CD4-positive, CD25-positive, alpha-beta regulatory T cell (primary cell): ENCODE measurements around the gene DVL2. TPM values are rescaled to one million over a fixed set of nuclear protein-coding genes. Genes with fewer than 3 reads are reported as not detected.

Source experiments
- ATAC-seq, 2 donors: fragments of 150-1000 bp; cut with Tn5 transposase; one replicate each; pipeline ENCODE4 v1.10.0; 2021; ENCODE audit warnings: low read depth in 2 of 2, moderate number of reproducible peaks in 2 of 2, moderate library complexity in 1 of 2
- DNase-seq, 3 donors: peaks; one replicate each; pipeline versions ENCODE4 v3.0.0 to v3.0.0-alpha.2; 2012 to 2022; ENCODE audit warnings: mixed read lengths in 1 of 3
- H3K27ac ChIP-seq: one replicate; pipeline ENCODE4 v1.7.0; 2013; ENCODE audit warnings: mild to moderate bottlenecking, low read length; ENCODE audit not compliant: insufficient read depth, poor library complexity, severe bottlenecking
- H3K27me3 ChIP-seq: one replicate; pipeline ENCODE4 v1.7.0; 2013; ENCODE audit warnings: low read length; ENCODE audit not compliant: control insufficient read depth, insufficient read depth
- H3K36me3 ChIP-seq: one replicate; pipeline ENCODE4 v1.7.0; 2013; ENCODE audit warnings: mild to moderate bottlenecking, low read length, moderate library complexity; ENCODE audit not compliant: control insufficient read depth, insufficient read depth
- H3K4me1 ChIP-seq: 2 replicates; pipeline ENCODE4 v1.7.0; 2013; ENCODE audit warnings: mild to moderate bottlenecking, low read length; ENCODE audit not compliant: insufficient read depth, control insufficient read depth, poor library complexity, severe bottlenecking
- H3K4me3 ChIP-seq: one replicate; pipeline ENCODE4 v1.7.0; 2013; ENCODE audit warnings: low read depth, mild to moderate bottlenecking, low read length, moderate library complexity
- H3K9me3 ChIP-seq, 2 experiments: 1 replicate in 1 of 2; 2 replicates in 1 of 2; pipeline ENCODE4 v1.7.0; 2013; ENCODE audit warnings: low read length in 2 of 2, mild to moderate bottlenecking in 1 of 2, moderate library complexity in 1 of 2; ENCODE audit not compliant: control insufficient read depth in 2 of 2
- H3K27ac Mint-ChIP-seq, 3 donors: one replicate each; pipeline ENCODE4 v1.8.0; 2020 to 2022; ENCODE audit warnings: mild to moderate bottlenecking in 3 of 3, mixed read lengths in 3 of 3, moderate library complexity in 2 of 3
- H3K27me3 Mint-ChIP-seq: one replicate; pipeline ENCODE4 v1.8.0; 2022; ENCODE audit warnings: mild to moderate bottlenecking, mixed read lengths
- H3K36me3 Mint-ChIP-seq: one replicate; pipeline ENCODE4 v1.8.0; 2020; ENCODE audit warnings: mixed read lengths
- H3K4me1 Mint-ChIP-seq, 4 donors: one replicate each; pipeline ENCODE4 v1.8.0; 2020 to 2022; ENCODE audit warnings: mixed read lengths in 4 of 4, mild to moderate bottlenecking in 1 of 4
- H3K4me3 Mint-ChIP-seq, 4 donors: one replicate each; pipeline ENCODE4 v1.8.0; 2020 to 2022; ENCODE audit warnings: mild to moderate bottlenecking in 4 of 4, mixed read lengths in 4 of 4, moderate library complexity in 3 of 4
- H3K9me3 Mint-ChIP-seq, 7 donors: one replicate each; pipeline ENCODE4 v1.8.0; 2020 to 2022; ENCODE audit warnings: mixed read lengths in 7 of 7, mild to moderate bottlenecking in 3 of 7, moderate library complexity in 2 of 7
- polyA plus RNA-seq, 4 donors: library from polyadenylated mRNA; unstranded; fragments of 300-500 nt; fragmentation: Illumina TruSeq; gene quantifications; one replicate each; pipeline ENCODE4 v1.2.3, GENCODE V29; 2021
- total RNA-seq: library from RNA; stranded (reverse); gene quantifications from one replicate; pipeline ENCODE4 v1.2.3, GENCODE V29; 2022

Gene DVL2
- total and polyA plus RNA-seq, 5 donors from 2014 or later: 10.5 to 35.8 (median 15.8) TPM

GRCh38 chr17:7191571-7192270, 42.6 kb downstream of the DVL2 start:
- Histone ChIP-seq H3K27me3 (no peaks in the 10 kb centered on the region), H3K9me3 (no peaks in the 10 kb centered on the region), H3K27ac (no peak overlapping the region), H3K4me1 (no peaks in the 10 kb centered on the region), H3K36me3 (no peaks in the 10 kb centered on the region), H3K4me3 (no peak overlapping the region)
- ATAC-seq (no peak), DNase-seq (no peak)
- Mint-ChIP-seq H3K36me3 (peaks cover 11% of the 10 kb centered on the region), H3K4me1 (peaks cover 0 to 2% (median under 1%) of the 10 kb centered on the region in 4 donors), H3K27me3 (peaks cover 1% of the 10 kb centered on the region), H3K9me3 (no peaks in the 10 kb centered on the region), H3K27ac (no peak overlapping the region), H3K4me3 (no peak overlapping the region)

- Mint-ChIP-seq H3K9me3 (no peaks in the 10 kb centered on the region), H3K36me3 (peaks cover 11% of the 10 kb centered on the region), H3K27ac (no peak overlapping the region), H3K4me3 (no peak overlapping the region), H3K27me3 (peaks cover 7% of the 10 kb centered on the region), H3K4me1 (peaks cover 0 to 8% (median 3%) of the 10 kb centered on the region in 4 donors)
- no peak overlapping the region for H3K27ac ChIP-seq
- DNase-seq (no peak), ATAC-seq (no peak)
- no peaks in the 10 kb centered on the region for H3K27me3 ChIP-seq
- H3K4me1 ChIP-seq: no peaks in the 10 kb centered on the region
- no peaks in the 10 kb centered on the region for H3K36me3 ChIP-seq
- H3K4me3 ChIP-seq: no peak overlapping the region
- H3K9me3 ChIP-seq: no peaks in the 10 kb centered on the region
Observed at GRCh38 chr17:7191069-7191468, 43.2 kb downstream of the DVL2 start.

GRCh38 chr17:7190276-7190917, 43.9 kb downstream of the DVL2 start:
- ATAC-seq (no peak), DNase-seq (no peak)
- Mint-ChIP-seq H3K4me3 (no peak overlapping the region), H3K9me3 (no peaks in the 10 kb centered on the region), H3K27me3 (peaks cover 7% of the 10 kb centered on the region), H3K36me3 (peaks cover 10% of the 10 kb centered on the region), H3K27ac (no peak overlapping the region), H3K4me1 (peaks cover 0 to 8% (median 3%) of the 10 kb centered on the region in 4 donors)
- H3K27me3 ChIP-seq: no peaks in the 10 kb centered on the region
- no peak overlapping the region for H3K4me3 ChIP-seq
- H3K9me3 ChIP-seq: no peaks in the 10 kb centered on the region
- no peaks in the 10 kb centered on the region for H3K4me1 ChIP-seq
- no peaks in the 10 kb centered on the region for H3K36me3 ChIP-seq
- no peak overlapping the region for H3K27ac ChIP-seq

GRCh38 chr17:7186241-7186640, 48.1 kb downstream of the DVL2 start:
- H3K4me1 Mint-ChIP-seq: peaks cover 0 to 7% (median 5%) of the 10 kb centered on the region in 4 donors
- Histone ChIP-seq H3K4me3 (no peak overlapping the region), H3K9me3 (no peaks in the 10 kb centered on the region), H3K27ac (no peak overlapping the region), H3K4me1 (no peaks in the 10 kb centered on the region), H3K36me3 (no peaks in the 10 kb centered on the region), H3K27me3 (no peaks in the 10 kb centered on the region)
- no peak overlapping the region for H3K4me3 Mint-ChIP-seq
- DNase-seq: peak in 1 of 3 donors; percentile 28
- ATAC-seq: no peak
- H3K9me3 Mint-ChIP-seq: no peaks in the 10 kb centered on the region
- H3K27me3 Mint-ChIP-seq: peaks cover 7% of the 10 kb centered on the region
- peak overlapping the region in 2 of 3 donors; percentile 6 for H3K27ac Mint-ChIP-seq
- no peaks in the 10 kb centered on the region for H3K36me3 Mint-ChIP-seq

- H3K27ac ChIP-seq: no peak overlapping the region
- Mint-ChIP-seq H3K9me3 (no peaks in the 10 kb centered on the region), H3K36me3 (no peaks in the 10 kb centered on the region), H3K4me3 (no peak overlapping the region), H3K4me1 (peaks cover 0 to 7% (median 5%) of the 10 kb centered on the region in 4 donors), H3K27me3 (peaks cover 7% of the 10 kb centered on the region), H3K27ac (no peak overlapping the region)
- no peaks in the 10 kb centered on the region for H3K4me1 ChIP-seq
- H3K4me3 ChIP-seq: no peak overlapping the region
- ATAC-seq (no peak), DNase-seq (no peak)
- no peaks in the 10 kb centered on the region for H3K36me3 ChIP-seq
- H3K27me3 ChIP-seq: no peaks in the 10 kb centered on the region
- H3K9me3 ChIP-seq: no peaks in the 10 kb centered on the region
Observed at GRCh38 chr17:7184647-7185046, 49.7 kb downstream of the DVL2 start.

- DNase-seq: no peak
Observed at GRCh38 chr17:7184091-7184488, 50.2 kb downstream of the DVL2 start.

GRCh38 chr17:7183433-7184090, 50.8 kb downstream of the DVL2 start:
- no peak overlapping the region for H3K27ac Mint-ChIP-seq
- no peak for DNase-seq

More at GRCh38 chr17:7184091-7184488, 50.2 kb downstream of the DVL2 start:
- Histone ChIP-seq H3K4me1 (no peaks in the 10 kb centered on the region), H3K4me3 (no peak overlapping the region), H3K27me3 (no peaks in the 10 kb centered on the region), H3K36me3 (no peaks in the 10 kb centered on the region), H3K9me3 (no peaks in the 10 kb centered on the region), H3K27ac (no peak overlapping the region)
- H3K27me3 Mint-ChIP-seq: peaks cover 7% of the 10 kb centered on the region
- H3K36me3 Mint-ChIP-seq: no peaks in the 10 kb centered on the region
- H3K9me3 Mint-ChIP-seq: no peaks in the 10 kb centered on the region
- no peak for ATAC-seq
- no peak overlapping the region for H3K4me3 Mint-ChIP-seq
- H3K27ac Mint-ChIP-seq: no peak overlapping the region
- H3K4me1 Mint-ChIP-seq: peaks cover 0 to 7% (median 5%) of the 10 kb centered on the region in 4 donors

More at GRCh38 chr17:7183433-7184090, 50.8 kb downstream of the DVL2 start:
- Histone ChIP-seq H3K36me3 (no peaks in the 10 kb centered on the region), H3K27me3 (no peaks in the 10 kb centered on the region), H3K9me3 (no peaks in the 10 kb centered on the region), H3K4me3 (no peak overlapping the region), H3K27ac (no peak overlapping the region), H3K4me1 (no peaks in the 10 kb centered on the region)
- no peak for ATAC-seq
- peaks cover 0 to 7% (median 5%) of the 10 kb centered on the region in 4 donors for H3K4me1 Mint-ChIP-seq
- H3K36me3 Mint-ChIP-seq: no peaks in the 10 kb centered on the region
- H3K9me3 Mint-ChIP-seq: no peaks in the 10 kb centered on the region
- H3K4me3 Mint-ChIP-seq: peak overlapping the region in 1 of 4 donors; percentile 21
- H3K27me3 Mint-ChIP-seq: peaks cover 7% of the 10 kb centered on the region
